ENCODE data around the gene IFT80.
"Not testable (repeated sequence)": the region's sequence is repeated elsewhere in the genome, so short reads cannot be mapped to it uniquely, and the experiment has no call there.

IFT80 gene

DNA sequence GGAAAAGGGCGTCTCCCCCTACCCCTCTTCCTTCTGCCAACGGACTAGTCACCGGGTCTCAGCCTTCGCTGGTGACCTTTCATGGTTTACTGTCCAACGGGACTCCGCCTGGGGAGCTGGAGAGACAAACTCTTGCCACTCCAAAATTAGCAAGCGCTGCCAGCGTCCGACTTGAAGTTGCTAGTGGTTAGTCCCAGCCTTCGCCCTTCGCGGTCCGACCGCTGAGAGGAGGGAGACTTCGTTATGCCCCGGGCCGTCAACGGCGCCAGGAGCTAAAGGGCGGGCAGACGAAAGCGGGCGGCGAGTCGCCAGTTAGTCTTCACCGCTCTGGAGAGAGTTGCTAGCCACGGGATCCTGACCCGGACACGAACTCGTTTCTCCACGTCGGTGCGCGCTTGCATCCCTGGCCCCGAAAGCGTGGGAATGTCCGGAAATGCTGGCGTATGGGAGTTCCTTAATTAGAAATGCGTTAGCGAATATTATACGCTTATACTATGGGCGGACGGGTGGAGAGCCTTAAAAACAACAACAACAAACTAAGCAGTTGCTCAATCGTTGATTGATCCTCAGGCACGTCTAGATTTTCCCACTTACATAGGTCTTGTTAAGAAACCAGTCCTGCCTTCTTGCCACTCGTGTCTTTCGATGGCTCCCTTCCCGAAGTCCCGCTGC is 1.1 kb upstream of the IFT80 start:
- DNase-seq, result peak; percentile 44 to 49

DNA sequence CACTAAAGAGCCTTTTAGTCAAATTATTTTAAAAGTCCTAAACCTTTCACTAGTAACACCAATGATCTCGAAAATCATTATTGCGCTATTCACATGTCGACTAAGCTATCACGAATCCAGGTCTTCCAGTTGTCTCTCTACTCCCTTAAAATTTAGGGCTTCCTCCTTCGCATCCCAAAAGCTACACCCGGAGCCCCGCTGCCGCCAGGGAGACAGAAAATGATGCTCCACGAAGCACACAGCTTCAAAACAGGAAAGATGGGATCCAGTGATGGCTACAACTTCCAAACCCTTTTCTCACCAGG is 253 bp downstream of the IFT80 start:
- DNase-seq, result no peak

DNA sequence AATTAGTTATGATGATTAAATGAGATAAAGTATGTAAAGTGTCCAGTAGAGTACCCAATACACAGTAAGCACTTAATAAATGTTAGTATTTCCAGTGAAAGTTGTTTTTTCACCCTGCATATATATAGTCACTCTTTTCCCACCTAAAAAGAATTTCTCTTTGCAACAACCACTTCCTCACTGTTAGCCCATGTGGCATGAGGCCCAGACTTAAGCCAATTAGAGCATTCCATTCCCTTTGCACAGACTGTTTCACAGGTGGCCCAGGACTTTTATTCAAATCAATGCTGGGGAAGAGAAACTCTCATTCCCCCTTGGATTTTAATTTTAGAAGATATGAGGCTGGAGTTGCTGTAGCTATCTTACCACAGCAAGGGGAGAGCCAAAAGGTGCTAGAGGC is 3.7 kb downstream of the IFT80 start:
- no peak for DNase-seq

DNA sequence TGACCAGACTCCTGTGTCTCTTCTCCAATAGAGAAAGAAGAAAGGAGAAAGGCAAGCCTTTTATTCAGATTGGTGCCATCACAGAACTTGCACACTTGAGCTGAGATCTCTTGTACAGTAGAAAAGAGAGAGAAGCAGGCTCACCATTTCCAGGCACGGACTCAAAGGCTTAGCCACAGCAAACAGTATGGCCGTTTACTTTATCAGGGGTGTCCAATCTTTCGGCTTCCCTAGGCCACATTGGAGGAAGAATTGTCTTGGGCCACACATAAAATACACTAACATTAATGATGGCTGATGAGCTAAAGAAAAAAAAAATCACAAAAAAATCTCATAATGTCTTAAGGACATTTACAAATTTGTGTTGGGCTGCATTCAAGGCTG is 5.0 kb downstream of the IFT80 start:
- no peak for DNase-seq

DNA sequence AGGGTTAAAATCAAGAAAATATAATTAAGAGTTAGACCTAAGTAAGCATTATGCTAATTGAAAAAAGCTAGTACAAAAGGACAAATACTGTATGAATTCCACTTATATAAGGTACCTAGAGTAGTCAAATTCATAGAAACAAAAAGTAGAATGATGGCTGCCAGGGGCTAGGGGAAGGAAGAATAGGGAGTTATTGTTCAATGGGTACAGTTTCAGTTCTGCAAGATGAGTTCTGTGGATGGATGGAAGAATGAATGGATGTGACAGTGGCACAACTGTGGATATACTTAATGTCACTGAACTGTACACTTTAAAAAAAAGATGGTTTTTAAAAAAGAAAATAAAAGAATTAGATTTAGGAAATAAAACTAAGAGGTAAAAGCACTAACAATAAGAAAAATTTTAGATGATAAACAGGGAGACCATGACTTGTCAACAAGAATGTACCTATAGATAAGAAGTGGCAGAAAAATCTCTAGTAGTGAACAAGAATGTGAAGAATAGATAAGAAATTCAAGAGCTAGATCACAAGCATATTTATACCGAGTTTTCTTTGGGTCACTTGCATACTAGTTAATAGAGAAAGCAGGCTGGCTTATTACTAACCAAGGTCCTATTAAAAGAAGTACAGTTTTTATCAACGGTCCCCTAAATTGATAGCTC is 5.5 kb downstream of the IFT80 start:
- DNase-seq, result no peak

DNA sequence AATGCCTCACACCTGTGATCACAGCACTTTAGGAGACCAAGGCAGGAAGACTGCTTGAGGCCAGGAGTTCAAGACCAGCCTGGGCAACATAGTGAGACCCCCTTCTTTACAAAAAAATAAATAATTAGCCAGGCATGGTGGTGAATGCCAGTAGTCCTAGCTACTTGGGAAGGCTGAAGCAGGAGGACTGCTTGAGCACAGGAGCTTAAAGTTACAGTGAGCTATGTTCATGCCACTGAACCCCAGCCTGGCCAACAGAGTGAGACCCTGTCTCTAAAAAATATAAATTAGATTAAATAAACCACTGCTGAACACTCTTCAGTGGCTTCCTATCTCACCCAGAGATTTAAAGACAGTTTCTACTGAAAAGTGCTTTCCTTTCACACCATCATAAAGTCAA is 6.2 kb downstream of the IFT80 start:
- no peak for DNase-seq

DNA sequence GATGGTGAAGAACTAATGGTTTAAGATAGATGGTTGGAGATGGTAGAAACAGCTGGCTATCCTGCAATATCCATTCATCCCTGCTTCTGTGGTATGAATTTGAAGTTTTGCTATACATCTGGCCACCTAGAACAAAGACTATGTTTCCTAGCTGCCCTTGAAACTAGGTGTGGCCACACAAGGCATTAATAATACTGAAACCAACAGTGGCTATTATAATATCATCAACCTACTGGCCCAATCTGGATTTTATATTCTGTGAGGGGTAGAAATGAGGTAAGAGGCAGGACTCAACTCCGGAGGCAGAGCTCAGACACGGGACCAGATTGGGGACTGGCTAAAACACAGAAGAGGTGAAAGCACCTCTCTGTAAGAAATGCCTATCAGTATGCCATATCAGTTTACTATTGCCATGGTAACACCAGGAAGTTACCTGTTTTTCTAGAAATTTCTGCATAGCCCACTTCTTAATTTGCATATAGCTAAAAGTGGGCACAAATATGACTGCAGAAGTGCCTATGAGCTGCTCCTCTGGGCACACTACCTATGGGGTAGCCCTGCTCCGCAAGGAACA is 8.4 kb downstream of the IFT80 start:
- DNase-seq, result no peak

DNA sequence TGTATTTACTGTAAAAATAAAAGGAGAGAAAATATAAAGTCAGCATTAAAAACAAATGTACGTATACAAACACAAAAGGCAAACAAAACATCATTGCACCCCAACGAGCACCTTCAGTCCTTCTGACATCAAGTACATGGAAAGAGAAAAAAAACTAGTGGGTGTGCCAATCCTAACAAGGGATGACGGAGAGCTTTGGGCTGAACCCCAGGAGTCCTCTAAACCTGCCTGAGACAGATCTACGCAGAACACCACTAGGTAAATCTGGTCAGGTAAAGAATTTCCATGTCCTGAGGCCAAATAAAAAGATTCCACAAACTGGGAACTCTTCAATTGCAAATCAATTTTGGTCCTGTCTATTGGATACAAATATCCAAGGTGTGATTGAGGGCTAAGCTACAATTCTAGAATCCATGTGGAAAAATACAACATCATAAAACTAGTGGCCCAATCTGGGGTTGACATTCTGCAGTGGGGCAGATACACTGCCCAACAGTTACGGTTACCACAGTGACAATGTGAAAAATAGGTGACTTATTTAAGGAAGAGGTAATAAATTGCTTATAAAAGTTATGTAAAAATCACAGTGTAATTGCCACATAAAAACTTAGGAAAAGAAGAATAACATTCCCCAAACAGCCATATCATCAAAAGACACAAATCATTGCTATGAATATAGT is 14.2 kb downstream of the IFT80 start:
- DNase-seq, result no peak

DNA sequence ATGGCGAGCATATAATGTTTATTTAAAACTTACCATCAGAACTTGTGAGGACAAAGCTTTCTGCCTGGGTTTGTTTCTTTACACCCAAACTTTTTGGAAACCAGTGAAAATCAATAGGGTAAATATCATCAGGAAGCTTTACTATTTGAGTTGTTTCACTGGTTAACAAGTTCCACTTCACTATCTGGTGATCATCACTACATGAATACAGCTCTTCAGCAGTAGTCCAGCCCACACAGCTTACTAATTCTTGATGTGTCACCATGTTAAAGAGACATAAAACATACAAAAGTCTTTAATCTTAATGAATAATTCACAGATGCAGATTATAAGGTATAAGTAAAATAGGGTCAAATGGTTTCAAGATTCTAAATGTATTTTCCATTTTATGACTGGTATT is 17.6 kb downstream of the IFT80 start:
- DNase-seq, result no peak

DNA sequence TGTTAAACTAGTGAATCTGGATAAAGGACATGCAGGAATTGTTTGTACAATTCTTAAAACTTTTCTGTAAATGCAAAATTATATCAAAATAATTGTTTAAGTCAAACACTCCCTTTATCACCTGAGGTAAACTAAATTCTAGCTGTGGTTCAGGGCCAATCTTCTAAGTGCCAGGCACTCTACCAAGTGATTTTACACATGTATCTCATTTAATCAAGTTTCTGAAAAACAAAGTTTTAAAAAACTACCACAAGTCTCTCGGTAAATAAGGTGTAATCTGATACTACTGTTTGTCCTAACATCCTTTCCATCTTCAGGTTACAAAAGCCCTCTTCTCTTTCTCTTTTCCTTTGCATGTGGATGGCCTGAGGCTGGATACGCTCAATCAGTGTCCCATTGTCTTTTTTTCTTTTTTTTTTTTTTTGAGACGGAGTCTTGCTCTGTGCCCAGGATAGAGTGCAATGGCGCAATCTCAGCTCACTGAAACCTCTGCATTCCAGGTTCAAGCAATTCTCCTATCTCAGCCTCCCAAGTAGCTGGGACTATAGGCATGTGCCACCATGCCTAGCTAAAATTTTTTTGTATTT is 19.3 kb downstream of the IFT80 start:
- no peak for DNase-seq

DNA sequence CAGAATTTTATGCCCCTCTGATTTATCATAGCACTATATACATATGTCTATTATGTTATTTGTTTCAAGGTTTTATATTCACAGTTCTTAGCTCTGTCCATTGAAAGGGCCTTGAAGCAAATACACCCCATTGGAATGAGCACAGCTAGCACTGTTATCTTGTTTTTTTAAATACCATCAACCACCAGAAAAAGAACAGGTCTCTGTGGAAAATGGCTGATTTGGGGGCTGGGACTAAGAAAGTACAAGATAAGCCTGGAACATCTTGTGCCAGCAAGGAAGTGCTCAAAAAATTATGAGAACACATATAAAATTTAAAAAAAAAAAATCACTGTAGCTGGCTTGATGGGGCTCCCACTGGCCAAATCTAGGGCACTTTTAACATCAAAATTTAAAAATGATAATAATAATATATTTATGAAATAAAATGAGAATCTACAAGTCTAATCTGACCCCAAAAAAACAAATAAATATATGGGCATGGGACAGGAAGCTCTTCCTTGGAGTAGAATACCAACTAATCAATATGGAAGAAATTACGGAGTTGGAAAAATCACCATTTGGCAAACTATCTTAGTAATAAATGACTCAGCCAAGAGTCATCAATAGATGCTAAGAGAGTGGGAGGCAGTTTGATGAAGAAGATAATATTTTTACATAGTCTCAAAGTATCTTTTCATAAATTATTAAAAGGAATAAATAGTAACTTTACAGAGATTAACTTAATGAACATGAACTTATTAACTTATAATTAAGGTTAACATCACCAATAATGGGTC is 20.5 kb downstream of the IFT80 start:
- DNase-seq, result no peak

DNA sequence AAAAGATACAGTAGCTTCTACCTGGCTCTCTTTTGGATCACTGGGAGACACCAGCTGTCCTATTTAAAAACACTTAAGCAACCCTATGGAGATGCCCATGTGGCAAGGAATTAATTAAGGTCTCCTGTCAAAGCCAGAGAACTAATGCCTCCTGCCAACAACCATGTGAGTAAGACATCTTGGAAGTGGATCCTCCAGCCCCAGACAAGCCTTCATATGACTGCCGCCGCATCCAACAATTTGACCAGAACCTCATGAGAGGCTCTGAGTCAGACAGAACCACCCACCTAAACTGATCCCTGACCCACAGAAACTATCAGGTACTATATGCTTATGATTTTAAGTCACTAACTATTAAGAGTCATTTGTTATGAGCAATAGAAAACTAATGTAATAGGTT is 22.3 kb downstream of the IFT80 start:
- no peak for DNase-seq

DNA sequence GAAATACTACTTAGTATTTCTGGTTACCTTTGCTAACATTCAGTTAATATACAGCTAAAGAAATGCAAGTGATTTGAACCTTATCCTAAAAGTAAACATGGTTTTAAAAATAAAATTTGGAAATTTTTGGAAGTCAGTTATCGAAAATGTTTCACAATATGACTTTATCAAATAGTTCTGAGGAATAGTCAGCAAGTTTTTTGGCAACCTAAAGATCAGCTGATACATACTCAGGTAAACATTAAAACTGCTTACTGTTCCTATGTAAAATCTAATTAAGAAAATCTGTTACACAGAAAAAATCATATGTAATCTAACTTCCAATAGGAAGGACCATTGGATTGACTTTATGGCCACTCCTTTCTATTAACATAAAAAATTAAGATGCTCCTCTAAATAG is 24.1 kb downstream of the IFT80 start:
- no peak for DNase-seq

DNA sequence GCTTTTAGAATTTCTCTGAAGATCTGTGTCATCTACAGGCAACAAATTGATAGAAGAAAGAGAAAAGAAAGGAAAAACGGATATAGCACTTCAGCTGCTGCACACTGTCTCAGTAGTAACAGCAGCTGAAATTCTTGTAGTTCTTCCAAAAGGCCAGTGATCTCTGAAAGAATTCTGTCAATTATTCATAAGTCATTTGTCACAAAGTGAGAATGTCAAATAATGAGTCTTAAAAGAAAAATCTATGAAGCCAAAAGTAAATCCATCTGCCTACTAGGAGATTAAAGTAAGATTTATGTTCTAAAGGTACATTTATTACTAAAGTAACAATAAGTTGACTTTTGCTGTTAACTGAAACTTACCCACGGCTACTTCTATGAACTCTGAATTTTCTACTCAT is 24.6 kb downstream of the IFT80 start:
- DNase-seq, result no peak

DNA sequence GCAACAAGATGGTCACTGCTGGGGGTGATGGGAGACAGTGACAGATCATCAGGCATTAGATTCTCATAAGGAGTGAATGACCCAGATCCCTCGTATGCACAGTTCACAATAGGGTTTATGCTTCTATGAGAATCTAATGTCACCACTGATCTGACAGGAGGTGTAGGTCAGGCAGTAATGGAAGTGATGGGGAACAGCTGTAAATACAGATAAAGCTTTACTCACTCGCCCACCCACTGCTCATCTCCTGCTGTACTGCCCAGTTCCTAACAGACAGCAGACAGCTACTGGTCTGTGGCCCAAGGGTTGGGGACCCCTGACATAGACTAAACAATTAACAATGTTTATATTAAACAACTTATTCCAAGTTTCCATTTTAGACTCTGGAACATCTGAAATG is 25.4 kb downstream of the IFT80 start:
- no peak for DNase-seq

DNA sequence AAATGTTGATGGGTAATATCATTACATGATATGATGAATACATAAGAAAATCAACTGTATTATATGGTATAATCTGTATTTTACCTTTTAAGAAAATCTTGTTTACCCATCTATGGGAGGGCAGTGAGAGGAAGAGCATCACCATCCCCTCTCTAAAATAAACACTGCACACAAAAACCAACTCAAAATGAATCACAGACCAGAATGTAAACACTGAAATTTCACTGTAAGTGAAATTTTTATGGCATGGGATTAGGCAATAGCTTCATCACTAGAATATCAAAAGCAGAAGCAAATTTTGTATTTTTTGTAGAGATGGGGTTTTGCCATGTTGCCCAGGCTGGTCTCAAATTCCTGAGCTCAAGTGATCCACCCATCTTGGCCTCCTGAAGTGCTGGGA is 26.2 kb downstream of the IFT80 start:
- no peak for DNase-seq

DNA sequence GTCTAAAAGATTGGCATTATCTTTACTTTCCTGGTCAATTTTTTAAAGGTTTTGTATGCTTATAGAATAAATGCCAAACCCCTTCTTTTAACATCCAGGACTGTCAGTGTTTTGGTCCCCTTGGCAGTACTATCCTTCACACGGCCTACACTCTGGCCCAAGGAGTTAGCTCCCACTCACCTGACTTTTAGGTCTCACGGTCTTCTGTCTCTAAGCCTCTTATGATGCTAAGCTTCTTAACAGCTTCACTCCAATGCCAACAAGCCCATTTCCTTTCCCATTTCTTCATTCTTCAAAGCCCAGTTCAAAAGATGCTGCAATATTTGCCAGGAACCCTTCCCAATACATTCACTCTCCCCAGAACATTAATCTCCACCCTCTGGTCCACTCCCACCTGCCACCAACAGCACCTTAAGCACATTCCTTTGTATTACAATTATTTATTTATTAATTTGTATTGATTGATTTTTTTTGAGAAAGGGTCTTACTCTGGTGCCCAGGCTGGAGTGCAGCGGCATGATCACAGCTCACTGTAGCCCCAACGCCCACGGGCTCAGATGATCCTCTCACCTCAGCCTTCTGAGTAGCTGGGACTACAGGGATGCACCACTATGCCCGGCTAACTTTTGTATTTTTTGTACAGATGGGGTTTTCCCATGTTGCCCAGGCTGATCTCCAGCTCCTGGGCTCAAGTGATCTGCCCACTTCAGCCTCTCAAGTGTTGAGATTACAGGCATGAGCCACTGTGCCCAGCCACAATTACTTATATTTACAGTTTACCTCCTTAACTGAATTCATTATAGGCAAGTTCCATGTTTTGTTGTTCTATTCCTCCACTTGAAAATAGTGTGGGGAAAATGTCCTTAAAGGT is 27.8 kb downstream of the IFT80 start:
- DNase-seq, result no peak

DNA sequence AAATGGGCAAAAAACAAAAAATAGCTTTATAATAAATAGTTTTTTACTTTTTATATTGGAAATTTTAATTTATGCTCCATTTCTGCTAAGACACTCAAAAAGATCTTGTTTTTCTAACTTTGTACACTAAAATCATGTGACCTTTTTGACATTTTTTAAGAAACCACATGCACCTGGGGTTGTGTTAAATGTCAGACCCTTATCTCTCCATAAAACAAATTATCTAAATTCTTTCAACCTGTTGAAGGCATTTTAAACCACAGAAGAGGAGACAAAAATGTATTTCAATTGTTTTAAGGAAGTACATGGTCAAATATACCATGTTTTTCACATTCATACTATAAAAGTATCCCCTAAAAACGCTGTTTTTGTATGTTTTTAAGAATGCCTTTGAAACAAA is 29.2 kb downstream of the IFT80 start:
- no peak for DNase-seq

DNA sequence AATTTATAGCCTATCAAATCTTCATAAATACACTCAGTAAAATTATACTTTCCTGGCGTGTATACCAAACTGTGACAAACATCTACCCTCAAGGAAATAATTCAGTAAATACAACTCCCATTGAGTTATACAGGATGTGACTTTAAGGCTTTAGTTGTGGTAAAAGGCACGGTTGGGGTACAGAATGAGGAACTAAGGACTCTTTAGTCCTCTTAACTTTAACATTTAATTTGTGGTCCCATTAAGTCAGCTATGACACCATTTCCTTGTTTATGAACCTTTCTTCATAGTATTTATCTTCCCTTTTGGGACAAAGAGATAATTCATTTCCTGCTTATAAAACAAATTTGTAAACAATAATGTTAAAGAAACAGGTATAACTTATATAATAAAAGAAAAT is 30.2 kb downstream of the IFT80 start:
- no peak for DNase-seq

DNA sequence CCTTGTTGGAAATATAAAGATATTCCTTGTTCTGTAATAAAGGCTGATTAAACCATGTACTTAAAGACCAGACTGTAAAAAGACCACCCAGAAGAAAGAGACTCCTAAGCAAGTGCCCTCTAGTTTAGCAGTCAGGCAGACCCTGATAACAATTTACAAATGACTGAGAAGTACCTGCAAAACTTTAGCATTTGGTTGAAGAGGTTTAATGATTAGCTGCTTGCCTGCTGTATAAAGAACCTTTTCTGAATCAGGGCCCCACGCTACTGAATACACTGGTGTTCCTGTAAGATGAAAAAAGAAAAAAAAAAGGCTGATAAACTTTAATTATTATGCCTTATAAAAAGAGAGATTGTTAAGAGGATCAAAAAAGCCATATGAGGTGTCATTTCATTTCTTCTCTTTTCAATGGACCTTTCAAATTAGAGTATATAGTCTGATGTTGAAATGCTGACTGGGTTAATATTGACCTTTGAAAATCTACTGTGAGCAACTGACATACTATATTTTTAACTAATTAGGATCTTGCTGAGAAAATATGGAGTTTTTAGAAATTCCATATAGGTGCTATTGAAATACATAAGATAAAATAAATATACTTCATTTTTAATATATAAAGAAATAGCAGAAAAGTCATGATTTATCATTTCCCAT is 33.0 kb downstream of the IFT80 start:
- DNase-seq, result no peak

DNA sequence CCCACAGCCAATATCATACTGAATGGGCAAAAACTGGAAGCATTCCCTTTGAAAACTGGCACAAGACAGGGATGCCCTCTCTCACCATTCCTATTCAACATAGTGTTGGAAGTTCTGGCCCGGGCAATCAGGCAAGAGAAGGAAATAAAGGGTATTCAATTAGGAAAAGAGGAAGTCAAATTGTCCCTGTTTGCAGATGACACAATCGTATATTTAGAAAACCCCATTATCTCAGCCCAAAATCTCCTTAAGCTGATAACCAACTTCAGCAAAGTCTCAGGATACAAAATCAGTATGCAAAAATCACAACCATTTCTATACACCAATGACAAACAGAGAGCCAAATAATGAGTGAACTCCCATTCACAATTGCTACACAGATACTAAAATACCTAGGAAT is 36.1 kb downstream of the IFT80 start:
- DNase-seq, result not testable (repeated sequence)

DNA sequence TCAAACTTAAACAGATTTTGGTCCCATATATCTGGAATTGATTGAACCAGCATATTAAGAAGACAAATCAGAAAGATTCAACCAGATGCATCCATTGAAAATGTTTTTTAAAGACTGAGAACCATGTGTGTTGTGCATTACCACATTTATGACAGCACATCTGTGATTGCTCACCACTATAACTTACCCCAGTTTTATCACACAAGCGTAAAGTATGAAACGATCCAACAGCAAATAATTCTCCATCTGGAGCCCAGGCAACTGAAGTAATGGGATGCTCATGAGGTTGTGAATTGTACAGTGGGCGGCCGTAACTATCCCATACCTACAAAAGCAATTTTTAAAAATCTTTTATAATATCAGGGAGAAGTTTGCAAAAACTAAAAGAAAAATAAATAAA is 43.2 kb downstream of the IFT80 start:
- DNase-seq, result no peak
